HepG2 (cell line): ENCODE measurements around the gene TP53TG5. TPM values are rescaled to one million over a fixed set of nuclear protein-coding genes. Genes with fewer than 3 reads are reported as not detected.

ENCODE experiments used
- ATF3 ChIP-seq: sonication (generic); formaldehyde crosslinking; IDR thresholded peaks from 2 replicates; pipeline ENCODE4 v1.4.0; 2020; ENCODE audit warnings: missing genetic modification reagents
- CBX5 ChIP-seq: sonication (generic); formaldehyde crosslinking; IDR thresholded peaks from 2 replicates; pipeline ENCODE4 v1.4.0; 2020; ENCODE audit warnings: missing genetic modification reagents, borderline replicate concordance
- FOXA1 ChIP-seq, 2 experiments: fragments of 450-650 bp in 1 of 2; sonication (generic) in 1 of 2; formaldehyde crosslinking in 1 of 2; IDR thresholded peaks; 2 replicates each; pipeline versions ENCODE4 v1.4.0 to v1.6.1; 2016 to 2020; ENCODE audit warnings: missing genetic modification reagents in 1 of 2
- GZF1 ChIP-seq: sonication (generic); formaldehyde crosslinking; IDR thresholded peaks from 2 replicates; pipeline ENCODE4 v1.5.1; 2020; ENCODE audit warnings: mild to moderate bottlenecking, missing genetic modification reagents
- MAF1 ChIP-seq: sonication (generic); formaldehyde crosslinking; IDR thresholded peaks from 2 replicates; pipeline ENCODE4 v1.5.0; 2020; ENCODE audit warnings: missing genetic modification reagents, borderline replicate concordance
- MIXL1 ChIP-seq: IDR thresholded peaks from 2 replicates; pipeline ENCODE4 v1.6.1; 2016
- MTA1 ChIP-seq: sonication (generic); formaldehyde crosslinking; IDR thresholded peaks from 2 replicates; pipeline ENCODE4 v1.4.0; 2020; ENCODE audit warnings: missing genetic modification reagents, mild to moderate bottlenecking, borderline replicate concordance
- RFXAP ChIP-seq: sonication (generic); formaldehyde crosslinking; IDR thresholded peaks from 2 replicates; pipeline ENCODE4 v1.4.0; 2020; ENCODE audit warnings: missing genetic modification reagents, borderline replicate concordance
- SRY ChIP-seq: sonication (generic); formaldehyde crosslinking; IDR thresholded peaks from 2 replicates; pipeline ENCODE4 v1.8.0; 2022; ENCODE audit warnings: mild to moderate bottlenecking, missing genetic modification reagents
- ZNF253 ChIP-seq: sonication (generic); formaldehyde crosslinking; IDR thresholded peaks from 2 replicates; pipeline ENCODE4 v1.8.0; 2022; ENCODE audit warnings: mild to moderate bottlenecking, missing genetic modification reagents, borderline replicate concordance
- ZNF350 ChIP-seq: sonication (generic); formaldehyde crosslinking; IDR thresholded peaks from 2 replicates; pipeline ENCODE4 v1.4.0; 2020; ENCODE audit warnings: mild to moderate bottlenecking, low read depth, missing genetic modification reagents, borderline replicate concordance
- ZNF543 ChIP-seq: sonication (generic); formaldehyde crosslinking; IDR thresholded peaks from 2 replicates; pipeline ENCODE4 v1.4.0; 2020; ENCODE audit warnings: mild to moderate bottlenecking, missing genetic modification reagents
- ZNF768 ChIP-seq: sonication (generic); formaldehyde crosslinking; IDR thresholded peaks from 2 replicates; pipeline ENCODE4 v1.4.0; 2020; ENCODE audit warnings: missing genetic modification reagents
- polyA plus RNA-seq, 8 experiments: library from polyadenylated mRNA; depleted of rRNA in 3 of 8; stranded (reverse) in 7 of 8; unstranded in 1 of 8; fragments of >200 nt; fragmentation: Illumina TruSeq in 4 of 8; extraction: Trizol in 4 of 8; gene quantifications; 2 replicates each; pipeline versions ENCODE4 v1.2.1 to v1.2.3, GENCODE V29; 2011 to 2016; ENCODE audit warnings: low read depth in 4 of 8, missing spikeins in 1 of 8, mixed read lengths in 1 of 8; ENCODE audit not compliant: insufficient read depth in 1 of 8
- total RNA-seq, 5 experiments: library from RNA; depleted of rRNA; stranded (reverse); fragments of >200 nt; fragmentation: Illumina TruSeq; extraction: Trizol; gene quantifications; 2 replicates each; pipeline ENCODE4 v1.2.3, GENCODE V29; 2016; ENCODE audit warnings: low read depth in 1 of 5
- TF ChIP-seq, protein P1 (sequence below): sonication (generic); formaldehyde crosslinking; IDR thresholded peaks from 2 replicates; pipeline ENCODE4 v1.4.0; 2020; ENCODE audit warnings: missing genetic modification reagents, borderline replicate concordance
- TF ChIP-seq, protein P2 (sequence below): sonication (generic); formaldehyde crosslinking; IDR thresholded peaks from 2 replicates; pipeline ENCODE4 v1.8.0; 2023; ENCODE audit warnings: mild to moderate bottlenecking, missing genetic modification reagents
- TF ChIP-seq, protein P3 (sequence below): IDR thresholded peaks from 2 replicates; pipeline ENCODE4 v1.6.1; 2012; ENCODE audit warnings: low read length, improper control_type of control experiment
- TF ChIP-seq, protein P4 (sequence below): sonication (generic); formaldehyde crosslinking; IDR thresholded peaks from 2 replicates; pipeline ENCODE4 v1.5.1; 2020; ENCODE audit warnings: missing genetic modification reagents, mild to moderate bottlenecking, borderline replicate concordance

TP53TG5 gene
- total and polyA plus RNA-seq, 2 of the 13 experiments (the other 11 are each of a cell fraction or from before 2014, with no cell fraction given), result 0.11 TPM; not detected in 1

- TF ChIP-seq, protein P1, sequence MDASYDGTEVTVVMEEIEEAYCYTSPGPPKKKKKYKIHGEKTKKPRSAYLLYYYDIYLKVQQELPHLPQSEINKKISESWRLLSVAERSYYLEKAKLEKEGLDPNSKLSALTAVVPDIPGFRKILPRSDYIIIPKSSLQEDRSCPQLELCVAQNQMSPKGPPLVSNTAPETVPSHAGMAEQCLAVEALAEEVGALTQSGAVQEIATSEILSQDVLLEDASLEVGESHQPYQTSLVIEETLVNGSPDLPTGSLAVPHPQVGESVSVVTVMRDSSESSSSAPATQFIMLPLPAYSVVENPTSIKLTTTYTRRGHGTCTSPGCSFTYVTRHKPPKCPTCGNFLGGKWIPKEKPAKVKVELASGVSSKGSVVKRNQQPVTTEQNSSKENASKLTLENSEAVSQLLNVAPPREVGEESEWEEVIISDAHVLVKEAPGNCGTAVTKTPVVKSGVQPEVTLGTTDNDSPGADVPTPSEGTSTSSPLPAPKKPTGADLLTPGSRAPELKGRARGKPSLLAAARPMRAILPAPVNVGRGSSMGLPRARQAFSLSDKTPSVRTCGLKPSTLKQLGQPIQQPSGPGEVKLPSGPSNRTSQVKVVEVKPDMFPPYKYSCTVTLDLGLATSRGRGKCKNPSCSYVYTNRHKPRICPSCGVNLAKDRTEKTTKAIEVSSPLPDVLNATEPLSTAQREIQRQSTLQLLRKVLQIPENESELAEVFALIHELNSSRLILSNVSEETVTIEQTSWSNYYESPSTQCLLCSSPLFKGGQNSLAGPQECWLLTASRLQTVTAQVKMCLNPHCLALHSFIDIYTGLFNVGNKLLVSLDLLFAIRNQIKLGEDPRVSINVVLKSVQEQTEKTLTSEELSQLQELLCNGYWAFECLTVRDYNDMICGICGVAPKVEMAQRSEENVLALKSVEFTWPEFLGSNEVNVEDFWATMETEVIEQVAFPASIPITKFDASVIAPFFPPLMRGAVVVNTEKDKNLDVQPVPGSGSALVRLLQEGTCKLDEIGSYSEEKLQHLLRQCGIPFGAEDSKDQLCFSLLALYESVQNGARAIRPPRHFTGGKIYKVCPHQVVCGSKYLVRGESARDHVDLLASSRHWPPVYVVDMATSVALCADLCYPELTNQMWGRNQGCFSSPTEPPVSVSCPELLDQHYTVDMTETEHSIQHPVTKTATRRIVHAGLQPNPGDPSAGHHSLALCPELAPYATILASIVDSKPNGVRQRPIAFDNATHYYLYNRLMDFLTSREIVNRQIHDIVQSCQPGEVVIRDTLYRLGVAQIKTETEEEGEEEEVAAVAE (CRISPR knock-in tag), result peak; percentile 92
- peak; percentile 27; the same call in 1 of the 2 replicates for TF ChIP-seq RFXAP (CRISPR knock-in tag)
- TF ChIP-seq SRY, result peak; percentile 99
- TF ChIP-seq CBX5 (CRISPR knock-in tag), result no peak; the same call in 1 of the 2 replicates
- TF ChIP-seq ATF3 (CRISPR knock-in tag), result peak; percentile 61; the same call in 1 of the 2 replicates
- no peak for TF ChIP-seq GZF1 (CRISPR knock-in tag)
- TF ChIP-seq ZNF350 (CRISPR knock-in tag), result peak; percentile 100
- TF ChIP-seq FOXA1 (IDR thresholded peaks at IDR 0.05), result no peak
- peak; percentile 41 for TF ChIP-seq FOXA1 (CRISPR knock-in tag; IDR thresholded peaks at IDR 0.05)
- TF ChIP-seq ZNF253 (CRISPR knock-in tag), result peak; percentile 81; the same call in 1 of the 2 replicates
- TF ChIP-seq ZNF543 (CRISPR knock-in tag), result peak; percentile 99
- peak; percentile 86 for TF ChIP-seq ZNF768 (CRISPR knock-in tag)
- TF ChIP-seq, protein P2, sequence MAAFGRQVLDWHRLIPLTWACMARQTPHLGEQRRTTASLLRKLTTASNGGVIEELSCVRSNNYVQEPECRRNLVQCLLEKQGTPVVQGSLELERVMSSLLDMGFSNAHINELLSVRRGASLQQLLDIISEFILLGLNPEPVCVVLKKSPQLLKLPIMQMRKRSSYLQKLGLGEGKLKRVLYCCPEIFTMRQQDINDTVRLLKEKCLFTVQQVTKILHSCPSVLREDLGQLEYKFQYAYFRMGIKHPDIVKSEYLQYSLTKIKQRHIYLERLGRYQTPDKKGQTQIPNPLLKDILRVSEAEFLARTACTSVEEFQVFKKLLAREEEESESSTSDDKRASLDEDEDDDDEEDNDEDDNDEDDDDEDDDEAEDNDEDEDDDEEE (CRISPR knock-in tag), result peak; percentile 97
- TF ChIP-seq MIXL1, result peak; percentile 36; the same call in 1 of the 2 replicates
- peak; percentile 97; the same call in 1 of the 2 replicates for TF ChIP-seq MTA1 (CRISPR knock-in tag)
- TF ChIP-seq, protein P3, sequence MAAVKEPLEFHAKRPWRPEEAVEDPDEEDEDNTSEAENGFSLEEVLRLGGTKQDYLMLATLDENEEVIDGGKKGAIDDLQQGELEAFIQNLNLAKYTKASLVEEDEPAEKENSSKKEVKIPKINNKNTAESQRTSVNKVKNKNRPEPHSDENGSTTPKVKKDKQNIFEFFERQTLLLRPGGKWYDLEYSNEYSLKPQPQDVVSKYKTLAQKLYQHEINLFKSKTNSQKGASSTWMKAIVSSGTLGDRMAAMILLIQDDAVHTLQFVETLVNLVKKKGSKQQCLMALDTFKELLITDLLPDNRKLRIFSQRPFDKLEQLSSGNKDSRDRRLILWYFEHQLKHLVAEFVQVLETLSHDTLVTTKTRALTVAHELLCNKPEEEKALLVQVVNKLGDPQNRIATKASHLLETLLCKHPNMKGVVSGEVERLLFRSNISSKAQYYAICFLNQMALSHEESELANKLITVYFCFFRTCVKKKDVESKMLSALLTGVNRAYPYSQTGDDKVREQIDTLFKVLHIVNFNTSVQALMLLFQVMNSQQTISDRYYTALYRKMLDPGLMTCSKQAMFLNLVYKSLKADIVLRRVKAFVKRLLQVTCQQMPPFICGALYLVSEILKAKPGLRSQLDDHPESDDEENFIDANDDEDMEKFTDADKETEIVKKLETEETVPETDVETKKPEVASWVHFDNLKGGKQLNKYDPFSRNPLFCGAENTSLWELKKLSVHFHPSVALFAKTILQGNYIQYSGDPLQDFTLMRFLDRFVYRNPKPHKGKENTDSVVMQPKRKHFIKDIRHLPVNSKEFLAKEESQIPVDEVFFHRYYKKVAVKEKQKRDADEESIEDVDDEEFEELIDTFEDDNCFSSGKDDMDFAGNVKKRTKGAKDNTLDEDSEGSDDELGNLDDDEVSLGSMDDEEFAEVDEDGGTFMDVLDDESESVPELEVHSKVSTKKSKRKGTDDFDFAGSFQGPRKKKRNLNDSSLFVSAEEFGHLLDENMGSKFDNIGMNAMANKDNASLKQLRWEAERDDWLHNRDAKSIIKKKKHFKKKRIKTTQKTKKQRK, result no peak
- TF ChIP-seq, protein P4, sequence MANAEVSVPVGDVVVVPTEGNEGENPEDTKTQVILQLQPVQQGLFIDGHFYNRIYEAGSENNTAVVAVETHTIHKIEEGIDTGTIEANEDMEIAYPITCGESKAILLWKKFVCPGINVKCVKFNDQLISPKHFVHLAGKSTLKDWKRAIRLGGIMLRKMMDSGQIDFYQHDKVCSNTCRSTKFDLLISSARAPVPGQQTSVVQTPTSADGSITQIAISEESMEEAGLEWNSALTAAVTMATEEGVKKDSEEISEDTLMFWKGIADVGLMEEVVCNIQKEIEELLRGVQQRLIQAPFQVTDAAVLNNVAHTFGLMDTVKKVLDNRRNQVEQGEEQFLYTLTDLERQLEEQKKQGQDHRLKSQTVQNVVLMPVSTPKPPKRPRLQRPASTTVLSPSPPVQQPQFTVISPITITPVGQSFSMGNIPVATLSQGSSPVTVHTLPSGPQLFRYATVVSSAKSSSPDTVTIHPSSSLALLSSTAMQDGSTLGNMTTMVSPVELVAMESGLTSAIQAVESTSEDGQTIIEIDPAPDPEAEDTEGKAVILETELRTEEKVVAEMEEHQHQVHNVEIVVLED (CRISPR knock-in tag), result peak; percentile 98
- TF ChIP-seq MAF1 (CRISPR knock-in tag), result peak; percentile 80; the same call in 1 of the 2 replicates
Measured at GRCh38 chr20:45362804-45363610, 15.1 kb downstream of the TP53TG5 start, which contains the start of gene SYS1 (continued).
